Measurements from ENCODE around the gene MGAM2.

Gene MGAM2

GRCh38 chr7:142177869-142178268, 66.4 kb downstream of the MGAM2 start:
- H3K27ac ChIP-seq (ENCODE audit: low read depth, low read length): no peak overlapping the region
- no peak overlapping the region for H3K9ac ChIP-seq (ENCODE audit: low read depth, low read length)
- no peaks in the 10 kb centered on the region for H3K27me3 ChIP-seq (ENCODE audit: insufficient read depth, low read length)
- no peaks in the 10 kb centered on the region for H3K36me3 ChIP-seq (ENCODE audit: insufficient read depth, low read length)
- H3K4me1 ChIP-seq (ENCODE audit: insufficient read depth, low read length): no peaks in the 10 kb centered on the region
- no peak overlapping the region for H3K4me3 ChIP-seq (ENCODE audit: low read length)
- H3K9me3 ChIP-seq (ENCODE audit: insufficient read depth, low read depth, low read length): no peaks in the 10 kb centered on the region

- Histone ChIP-seq H3K27me3 (ENCODE audit: insufficient read depth, low read length) (no peaks in the 10 kb centered on the region), H3K36me3 (ENCODE audit: insufficient read depth, low read length) (no peaks in the 10 kb centered on the region), H3K4me1 (ENCODE audit: insufficient read depth, low read length) (no peaks in the 10 kb centered on the region), H3K9ac (ENCODE audit: low read depth, low read length) (no peak overlapping the region), H3K9me3 (ENCODE audit: insufficient read depth, low read depth, low read length) (no peaks in the 10 kb centered on the region), H3K4me3 (ENCODE audit: low read length) (no peak overlapping the region), H3K27ac (ENCODE audit: low read depth, low read length) (no peak overlapping the region)
- WGBS: 100% methylated on average over 1 of the region's 1 CpG
Observed at GRCh38 chr7:142180426-142180825, 68.9 kb downstream of the MGAM2 start.

- Histone ChIP-seq H3K27me3 (ENCODE audit: insufficient read depth, low read length) (no peaks in the 10 kb centered on the region), H3K9ac (ENCODE audit: low read depth, low read length) (no peak overlapping the region), H3K4me1 (ENCODE audit: insufficient read depth, low read length) (no peaks in the 10 kb centered on the region), H3K27ac (ENCODE audit: low read depth, low read length) (no peak overlapping the region), H3K36me3 (ENCODE audit: insufficient read depth, low read length) (no peaks in the 10 kb centered on the region), H3K9me3 (ENCODE audit: insufficient read depth, low read depth, low read length) (no peaks in the 10 kb centered on the region), H3K4me3 (ENCODE audit: low read length) (no peak overlapping the region)
- WGBS: 95% methylated on average over 2 of the region's 2 CpGs
Observed at GRCh38 chr7:142181211-142181610, 69.7 kb downstream of the MGAM2 start.

- Histone ChIP-seq H3K9ac (ENCODE audit: low read depth, low read length) (no peak overlapping the region), H3K9me3 (ENCODE audit: insufficient read depth, low read depth, low read length) (no peaks in the 10 kb centered on the region), H3K4me3 (ENCODE audit: low read length) (no peak overlapping the region), H3K27me3 (ENCODE audit: insufficient read depth, low read length) (no peaks in the 10 kb centered on the region), H3K36me3 (ENCODE audit: insufficient read depth, low read length) (no peaks in the 10 kb centered on the region), H3K4me1 (ENCODE audit: insufficient read depth, low read length) (no peaks in the 10 kb centered on the region), H3K27ac (ENCODE audit: low read depth, low read length) (no peak overlapping the region)
- WGBS: 81% methylated on average over 1 of the region's 1 CpG
Observed at GRCh38 chr7:142181966-142182365, 70.4 kb downstream of the MGAM2 start.

GRCh38 chr7:142185069-142185468, 73.6 kb downstream of the MGAM2 start:
- Histone ChIP-seq H3K4me3 (ENCODE audit: low read length) (no peak overlapping the region), H3K27me3 (ENCODE audit: insufficient read depth, low read length) (no peaks in the 10 kb centered on the region), H3K9me3 (ENCODE audit: insufficient read depth, low read depth, low read length) (no peaks in the 10 kb centered on the region), H3K9ac (ENCODE audit: low read depth, low read length) (no peak overlapping the region), H3K36me3 (ENCODE audit: insufficient read depth, low read length) (no peaks in the 10 kb centered on the region), H3K4me1 (ENCODE audit: insufficient read depth, low read length) (no peaks in the 10 kb centered on the region), H3K27ac (ENCODE audit: low read depth, low read length) (no peak overlapping the region)
- 94% methylated on average over 3 of the region's 3 CpGs for WGBS

- no peak overlapping the region for H3K4me3 ChIP-seq (ENCODE audit: low read length)
- no peak overlapping the region for H3K27ac ChIP-seq (ENCODE audit: low read depth, low read length)
- 88% methylated on average over 5 of the region's 5 CpGs for WGBS
- H3K9ac ChIP-seq (ENCODE audit: low read depth, low read length): no peak overlapping the region
- no peaks in the 10 kb centered on the region for H3K4me1 ChIP-seq (ENCODE audit: insufficient read depth, low read length)
- H3K36me3 ChIP-seq (ENCODE audit: insufficient read depth, low read length): no peaks in the 10 kb centered on the region
- no peaks in the 10 kb centered on the region for H3K27me3 ChIP-seq (ENCODE audit: insufficient read depth, low read length)
- H3K9me3 ChIP-seq (ENCODE audit: insufficient read depth, low read depth, low read length): no peaks in the 10 kb centered on the region
Observed at GRCh38 chr7:142185801-142186200, 74.3 kb downstream of the MGAM2 start.

GRCh38 chr7:142188154-142188553, 76.6 kb downstream of the MGAM2 start:
- Histone ChIP-seq H3K9ac (ENCODE audit: low read depth, low read length) (no peak overlapping the region), H3K9me3 (ENCODE audit: insufficient read depth, low read depth, low read length) (no peaks in the 10 kb centered on the region), H3K36me3 (ENCODE audit: insufficient read depth, low read length) (no peaks in the 10 kb centered on the region), H3K4me1 (ENCODE audit: insufficient read depth, low read length) (no peaks in the 10 kb centered on the region), H3K27me3 (ENCODE audit: insufficient read depth, low read length) (no peaks in the 10 kb centered on the region), H3K27ac (ENCODE audit: low read depth, low read length) (no peak overlapping the region), H3K4me3 (ENCODE audit: low read length) (no peak overlapping the region)
- WGBS: 75% methylated on average over 2 of the region's 2 CpGs

GRCh38 chr7:142188846-142189245, 77.3 kb downstream of the MGAM2 start:
- no peaks in the 10 kb centered on the region for H3K36me3 ChIP-seq (ENCODE audit: insufficient read depth, low read length)
- H3K9me3 ChIP-seq (ENCODE audit: insufficient read depth, low read depth, low read length): no peaks in the 10 kb centered on the region
- no peaks in the 10 kb centered on the region for H3K27me3 ChIP-seq (ENCODE audit: insufficient read depth, low read length)
- no peak overlapping the region for H3K9ac ChIP-seq (ENCODE audit: low read depth, low read length)
- H3K4me1 ChIP-seq (ENCODE audit: insufficient read depth, low read length): no peaks in the 10 kb centered on the region
- no peak overlapping the region for H3K27ac ChIP-seq (ENCODE audit: low read depth, low read length)
- H3K4me3 ChIP-seq (ENCODE audit: low read length): no peak overlapping the region

- H3K9me3 ChIP-seq (ENCODE audit: insufficient read depth, low read depth, low read length): no peaks in the 10 kb centered on the region
- no peaks in the 10 kb centered on the region for H3K27me3 ChIP-seq (ENCODE audit: insufficient read depth, low read length)
- no peak overlapping the region for H3K27ac ChIP-seq (ENCODE audit: low read depth, low read length)
- no peaks in the 10 kb centered on the region for H3K36me3 ChIP-seq (ENCODE audit: insufficient read depth, low read length)
- no peak overlapping the region for H3K9ac ChIP-seq (ENCODE audit: low read depth, low read length)
- H3K4me1 ChIP-seq (ENCODE audit: insufficient read depth, low read length): no peaks in the 10 kb centered on the region
- WGBS: 94% methylated on average over 4 of the region's 4 CpGs
- H3K4me3 ChIP-seq (ENCODE audit: low read length): no peak overlapping the region
Observed at GRCh38 chr7:142194201-142194600, 82.7 kb downstream of the MGAM2 start.

GRCh38 chr7:142196066-142196840, 84.7 kb downstream of the MGAM2 start:
- Histone ChIP-seq H3K36me3 (ENCODE audit: insufficient read depth, low read length) (no peaks in the 10 kb centered on the region), H3K9me3 (ENCODE audit: insufficient read depth, low read depth, low read length) (no peaks in the 10 kb centered on the region), H3K27me3 (ENCODE audit: insufficient read depth, low read length) (no peaks in the 10 kb centered on the region), H3K4me3 (ENCODE audit: low read length) (no peak overlapping the region), H3K9ac (ENCODE audit: low read depth, low read length) (no peak overlapping the region), H3K27ac (ENCODE audit: low read depth, low read length) (no peak overlapping the region), H3K4me1 (ENCODE audit: insufficient read depth, low read length) (no peaks in the 10 kb centered on the region)
- 92% methylated on average over 8 of the region's 9 CpGs for WGBS

- Histone ChIP-seq H3K9ac (ENCODE audit: low read depth, low read length) (no peak overlapping the region), H3K9me3 (ENCODE audit: insufficient read depth, low read depth, low read length) (no peaks in the 10 kb centered on the region), H3K36me3 (ENCODE audit: insufficient read depth, low read length) (no peaks in the 10 kb centered on the region), H3K4me3 (ENCODE audit: low read length) (no peak overlapping the region), H3K27me3 (ENCODE audit: insufficient read depth, low read length) (no peaks in the 10 kb centered on the region), H3K27ac (ENCODE audit: low read depth, low read length) (no peak overlapping the region), H3K4me1 (ENCODE audit: insufficient read depth, low read length) (no peaks in the 10 kb centered on the region)
- WGBS: 95% methylated on average over 1 of the region's 1 CpG
Observed at GRCh38 chr7:142200206-142200605, 88.7 kb downstream of the MGAM2 start.
